Measurements from ENCODE around the gene IDUA.
A peak's percentile ranks its signal among the peaks of the same experiment; 100 is the strongest.
"Not testable (repeated sequence)": the region's sequence is repeated elsewhere in the genome, so short reads cannot be mapped to it uniquely, and the experiment has no call there.

IDUA gene

DNA sequence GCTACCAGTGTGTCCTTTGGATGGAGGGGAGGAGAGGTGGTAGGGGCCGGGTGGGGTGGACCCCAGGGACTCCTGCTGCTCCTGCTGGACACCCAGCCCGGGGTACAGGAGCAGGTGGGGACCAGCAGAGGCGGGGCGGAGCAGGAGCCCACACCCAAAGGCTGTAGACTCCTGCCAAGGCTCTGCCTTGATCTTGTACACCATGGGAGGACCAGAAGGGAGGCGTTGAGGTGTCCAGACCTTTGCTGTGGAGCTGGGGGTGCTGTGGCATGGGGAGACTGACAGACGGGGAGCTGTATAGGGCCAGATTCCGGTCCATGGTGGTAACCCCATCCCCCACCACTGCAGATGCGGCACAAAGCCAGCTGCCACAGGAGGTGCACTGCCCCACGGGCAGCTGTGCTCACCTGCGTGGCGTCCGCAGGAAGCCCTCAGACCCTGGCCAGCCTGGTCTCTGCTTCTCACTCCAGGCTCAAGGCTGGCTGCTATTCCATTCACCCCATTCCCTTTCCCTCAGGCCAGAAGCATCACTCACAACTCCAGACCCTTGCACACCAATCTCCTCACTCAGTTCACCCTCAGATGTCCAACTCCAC lies 11.3 kb downstream of the IDUA start:
- DNase-seq: no peak
- Mint-ChIP-seq H3K27me3 (peaks cover 72% of the 10 kb centered on the region), H3K9me3 (no peaks in the 10 kb centered on the region), H3K4me1 (peaks cover 21% of the 10 kb centered on the region), H3K27ac (no peak overlapping the region), H3K4me3 (peak overlapping the region; percentile 41 to 54)
- no peak for ATAC-seq

DNA sequence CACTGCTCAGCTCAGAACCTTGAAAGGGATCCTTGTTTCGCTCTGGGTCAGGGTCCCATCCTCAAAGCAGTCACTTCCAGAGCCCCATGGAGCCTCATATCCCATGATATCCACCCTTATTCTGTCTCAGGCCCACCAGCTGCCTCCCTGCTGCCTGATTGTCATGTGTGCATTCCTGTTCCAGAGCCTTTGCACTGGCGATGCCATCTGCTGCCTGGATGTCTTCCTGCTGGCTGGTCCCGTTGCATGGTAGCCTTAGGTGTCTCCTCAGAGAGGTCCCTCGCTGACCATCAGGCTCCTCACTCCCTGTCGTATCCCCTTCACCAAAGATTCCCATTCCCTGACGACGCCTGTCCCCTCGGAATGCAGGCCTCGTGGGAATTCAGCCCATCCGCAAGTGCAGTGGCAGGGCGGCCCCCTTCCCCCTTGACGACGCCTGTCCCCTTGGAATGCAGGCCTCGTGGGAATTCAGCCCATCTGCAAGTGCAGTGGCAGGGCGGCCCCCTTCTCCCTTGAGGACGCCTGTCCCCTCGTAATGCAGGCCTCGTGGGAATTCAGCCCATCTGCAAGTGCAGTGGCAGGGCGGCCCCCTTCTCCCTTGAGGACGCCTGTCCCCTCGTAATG lies 12.5 kb downstream of the IDUA start:
- Mint-ChIP-seq H3K27me3 (peaks cover 83% of the 10 kb centered on the region), H3K4me1 (peaks cover 21% of the 10 kb centered on the region)
- not testable (repeated sequence) for ATAC-seq, H3K4me3 Mint-ChIP-seq, DNase-seq, H3K9me3 Mint-ChIP-seq, H3K27ac Mint-ChIP-seq

- H3K4me1 Mint-ChIP-seq: peaks cover 21% of the 10 kb centered on the region
- no peak overlapping the region for H3K4me3 Mint-ChIP-seq
- ATAC-seq (no peak), DNase-seq (no peak)
- H3K27ac Mint-ChIP-seq: no peak overlapping the region
- H3K9me3 Mint-ChIP-seq: no peaks in the 10 kb centered on the region
- peaks cover 89% of the 10 kb centered on the region for H3K27me3 Mint-ChIP-seq
Measured at GRCh38 chr4:999882-1000425, 13.1 kb downstream of the IDUA start.

GRCh38 chr4:1000686-1001260 lies 13.9 kb downstream of the IDUA start:
- Mint-ChIP-seq H3K27me3 (peaks cover 91% of the 10 kb centered on the region), H3K27ac (peak overlapping the region in 1 of 2 donors; percentile 78), H3K4me1 (peaks cover 21% of the 10 kb centered on the region), H3K4me3 (no peak overlapping the region), H3K9me3 (no peaks in the 10 kb centered on the region)
- DNase-seq (no peak), ATAC-seq (peak; percentile 33)

DNA sequence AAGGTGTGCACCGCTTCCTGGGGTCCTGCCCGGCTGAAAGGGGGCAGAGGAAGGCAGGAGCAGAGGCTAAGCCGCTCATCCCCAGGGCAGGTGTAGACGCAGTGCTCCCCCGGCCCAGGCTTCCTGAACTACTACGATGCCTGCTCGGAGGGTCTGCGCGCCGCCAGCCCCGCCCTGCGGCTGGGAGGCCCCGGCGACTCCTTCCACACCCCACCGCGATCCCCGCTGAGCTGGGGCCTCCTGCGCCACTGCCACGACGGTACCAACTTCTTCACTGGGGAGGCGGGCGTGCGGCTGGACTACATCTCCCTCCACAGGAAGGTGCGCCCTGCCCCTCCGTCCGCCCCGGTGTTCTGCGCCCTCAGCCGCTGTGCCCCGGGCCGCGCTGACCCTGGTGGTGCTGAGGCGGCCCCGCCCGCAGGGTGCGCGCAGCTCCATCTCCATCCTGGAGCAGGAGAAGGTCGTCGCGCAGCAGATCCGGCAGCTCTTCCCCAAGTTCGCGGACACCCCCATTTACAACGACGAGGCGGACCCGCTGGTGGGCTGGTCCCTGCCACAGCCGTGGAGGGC lies 14.8 kb downstream of the IDUA start:
- Mint-ChIP-seq H3K4me3 (no peak overlapping the region), H3K4me1 (peaks cover 21% of the 10 kb centered on the region), H3K27me3 (peaks cover 91% of the 10 kb centered on the region), H3K27ac (no peak overlapping the region), H3K9me3 (peaks cover 0 to 1% of the 10 kb centered on the region in 2 donors)
- DNase-seq: no peak
- ATAC-seq: no peak

- Mint-ChIP-seq H3K4me3 (peak overlapping the region in 1 of 2 donors; percentile 37), H3K27ac (no peak overlapping the region)
- DNase-seq: no peak
Measured at GRCh38 chr4:1002131-1002630, 15.3 kb downstream of the IDUA start.

DNA sequence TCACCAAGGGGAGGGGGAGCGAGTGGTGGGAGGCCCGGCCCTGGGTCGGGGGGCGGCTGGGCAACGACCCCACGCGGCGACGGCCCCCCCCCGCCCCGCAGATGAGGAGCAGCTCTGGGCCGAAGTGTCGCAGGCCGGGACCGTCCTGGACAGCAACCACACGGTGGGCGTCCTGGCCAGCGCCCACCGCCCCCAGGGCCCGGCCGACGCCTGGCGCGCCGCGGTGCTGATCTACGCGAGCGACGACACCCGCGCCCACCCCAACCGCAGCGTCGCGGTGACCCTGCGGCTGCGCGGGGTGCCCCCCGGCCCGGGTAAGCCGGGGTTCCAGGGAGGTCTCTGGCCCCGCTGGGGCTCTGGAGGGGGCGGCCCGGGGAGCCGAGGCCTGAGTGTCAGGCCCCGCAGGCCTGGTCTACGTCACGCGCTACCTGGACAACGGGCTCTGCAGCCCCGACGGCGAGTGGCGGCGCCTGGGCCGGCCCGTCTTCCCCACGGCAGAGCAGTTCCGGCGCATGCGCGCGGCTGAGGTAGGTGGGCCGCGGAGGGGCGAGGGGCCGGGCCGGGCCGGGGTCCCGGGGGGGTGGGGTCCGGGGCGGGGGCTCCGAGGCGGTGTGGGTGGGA lies 15.9 kb downstream of the IDUA start:
- Mint-ChIP-seq H3K27me3 (peaks cover 94% of the 10 kb centered on the region), H3K27ac (no peak overlapping the region), H3K4me1 (peaks cover 16% of the 10 kb centered on the region), H3K9me3 (peaks cover 0 to 6% of the 10 kb centered on the region in 2 donors), H3K4me3 (no peak overlapping the region)
- ATAC-seq (peak; percentile 21), DNase-seq (no peak)

More at GRCh38 chr4:1002131-1002630, 15.3 kb downstream of the IDUA start:
- H3K27me3 Mint-ChIP-seq: peaks cover 91% of the 10 kb centered on the region
- H3K9me3 Mint-ChIP-seq: peaks cover 0 to 6% of the 10 kb centered on the region in 2 donors
- no peak for ATAC-seq
- peaks cover 17% of the 10 kb centered on the region for H3K4me1 Mint-ChIP-seq

GRCh38 chr4:1003271-1004070 lies 16.6 kb downstream of the IDUA start:
- peaks cover 0 to 6% of the 10 kb centered on the region in 2 donors for H3K9me3 Mint-ChIP-seq
- DNase-seq (no peak), ATAC-seq (peak; percentile 31)
- no peak overlapping the region for H3K27ac Mint-ChIP-seq
- peak overlapping the region in 1 of 2 donors; percentile 18 for H3K4me3 Mint-ChIP-seq
- H3K27me3 Mint-ChIP-seq: peaks cover 94% of the 10 kb centered on the region
- H3K4me1 Mint-ChIP-seq: peaks cover 9% of the 10 kb centered on the region

DNA sequence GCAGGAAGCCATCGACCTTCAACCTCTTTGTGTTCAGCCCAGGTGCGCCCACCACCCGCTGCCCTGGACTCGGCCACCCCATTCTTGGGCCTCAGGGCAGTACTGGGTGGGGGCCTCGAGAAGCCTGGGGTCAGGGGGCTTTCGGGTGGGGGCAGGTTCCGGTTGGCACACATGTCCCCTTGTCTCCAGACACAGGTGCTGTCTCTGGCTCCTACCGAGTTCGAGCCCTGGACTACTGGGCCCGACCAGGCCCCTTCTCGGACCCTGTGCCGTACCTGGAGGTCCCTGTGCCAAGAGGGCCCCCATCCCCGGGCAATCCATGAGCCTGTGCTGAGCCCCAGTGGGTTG lies 17.2 kb downstream of the IDUA start:
- Mint-ChIP-seq H3K9me3 (peaks cover 0 to 6% of the 10 kb centered on the region in 2 donors), H3K27me3 (peaks cover 94% of the 10 kb centered on the region), H3K4me3 (no peak overlapping the region), H3K4me1 (peaks cover 8% of the 10 kb centered on the region), H3K27ac (no peak overlapping the region)
- DNase-seq (no peak), ATAC-seq (no peak)

DNA sequence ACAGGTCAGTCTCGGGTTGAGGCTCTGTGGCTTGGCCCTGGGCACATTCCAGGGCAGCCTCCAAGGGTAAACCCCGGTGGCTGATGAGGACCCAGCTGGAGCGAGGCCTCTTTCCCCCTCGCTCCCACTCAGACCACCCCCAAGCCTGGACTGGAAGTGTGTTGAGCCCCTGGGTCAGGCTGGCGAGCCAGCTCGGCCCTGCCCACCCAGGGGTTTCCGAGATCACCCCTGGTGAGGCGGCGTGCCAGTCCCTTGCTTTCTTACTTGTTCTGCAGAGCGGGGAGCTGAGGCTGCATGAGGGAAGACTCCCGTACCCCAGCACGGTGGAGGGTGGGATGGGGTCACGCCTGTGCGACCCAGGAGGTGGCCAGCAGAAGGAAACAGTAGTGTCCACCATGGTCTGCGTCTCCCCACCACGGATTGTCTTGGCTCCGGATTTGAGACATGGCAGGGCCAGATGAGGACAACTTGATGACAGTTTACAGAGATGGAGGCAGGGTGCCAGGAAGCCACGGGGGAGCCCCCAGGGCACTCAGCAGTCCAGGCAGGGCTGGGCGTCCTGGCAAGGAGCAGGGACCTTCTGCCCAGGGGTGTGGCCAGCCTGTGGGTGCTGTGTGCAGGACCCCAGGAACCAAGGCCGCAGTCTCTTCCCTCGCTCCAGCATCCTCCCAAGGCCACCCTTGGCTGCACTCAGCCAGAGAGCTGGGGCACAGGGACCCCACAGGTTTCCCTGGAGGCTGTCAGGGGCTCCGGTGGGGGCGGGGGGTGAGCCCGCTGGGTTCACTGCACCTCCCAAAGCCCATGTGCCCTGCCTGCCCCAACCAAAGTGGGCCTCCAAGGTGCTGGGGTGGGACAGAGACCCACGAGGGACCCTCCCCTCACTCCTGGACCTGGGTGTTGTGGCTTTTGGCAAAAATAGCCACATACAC lies 18.0 kb downstream of the IDUA start:
- H3K4me1 Mint-ChIP-seq: peaks cover 8% of the 10 kb centered on the region
- peaks cover 0 to 6% of the 10 kb centered on the region in 2 donors for H3K9me3 Mint-ChIP-seq
- peaks cover 90% of the 10 kb centered on the region for H3K27me3 Mint-ChIP-seq
- ATAC-seq (no peak), DNase-seq (no peak)
- no peak overlapping the region for H3K27ac Mint-ChIP-seq
- no peak overlapping the region for H3K4me3 Mint-ChIP-seq

DNA sequence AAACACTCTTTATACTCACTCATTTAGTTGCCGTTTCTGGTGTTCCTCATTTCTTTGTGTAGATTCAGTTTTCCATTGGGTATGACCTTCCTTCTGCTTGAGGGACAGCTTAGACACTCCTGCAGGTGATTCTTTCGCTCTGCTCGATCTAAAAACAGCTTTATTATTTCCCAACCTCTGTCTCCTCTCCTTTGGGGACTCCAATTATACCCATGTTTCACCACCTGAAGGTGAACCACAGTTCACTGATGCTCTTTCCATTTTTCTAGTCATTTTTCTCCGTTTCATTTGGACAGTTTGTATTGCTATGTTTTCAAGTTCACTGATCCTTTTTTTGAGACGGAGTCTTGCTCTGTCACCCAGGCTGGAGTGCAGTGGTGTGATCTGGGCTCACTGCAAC lies 20.0 kb downstream of the IDUA start:
- Mint-ChIP-seq H3K9me3 (peaks cover 0 to 6% of the 10 kb centered on the region in 2 donors), H3K27ac (no peak overlapping the region), H3K4me3 (no peak overlapping the region), H3K4me1 (peaks cover 17% of the 10 kb centered on the region), H3K27me3 (peaks cover 70% of the 10 kb centered on the region)
- DNase-seq (no peak), ATAC-seq (no peak)

- DNase-seq: peak; percentile 41 to 52
- ATAC-seq: no peak
- Mint-ChIP-seq H3K4me3 (peak overlapping the region; percentile 73 to 84), H3K27ac (no peak overlapping the region), H3K9me3 (peaks cover 0 to 6% of the 10 kb centered on the region in 2 donors), H3K27me3 (peaks cover 54% of the 10 kb centered on the region), H3K4me1 (peaks cover 24% of the 10 kb centered on the region)
Measured at GRCh38 chr4:1008840-1009541, 22.1 kb downstream of the IDUA start.

GRCh38 chr4:1009542-1010394 lies 22.9 kb downstream of the IDUA start:
- Mint-ChIP-seq H3K27me3 (peaks cover 46% of the 10 kb centered on the region), H3K4me1 (peaks cover 28% of the 10 kb centered on the region), H3K4me3 (peak overlapping the region; percentile 84 to 89), H3K27ac (no peak overlapping the region), H3K9me3 (peaks cover 0 to 6% of the 10 kb centered on the region in 2 donors)
- DNase-seq (peak; percentile 67 to 80), ATAC-seq (peak; percentile 19)
